ENCODE results near the gene TANC1. TPM values are rescaled to one million over a fixed set of nuclear protein-coding genes. Genes with fewer than 3 reads are reported as not detected.

TANC1 gene
- total RNA-seq, 1 donor from 2014 or later, result 36.9 TPM

DNA sequence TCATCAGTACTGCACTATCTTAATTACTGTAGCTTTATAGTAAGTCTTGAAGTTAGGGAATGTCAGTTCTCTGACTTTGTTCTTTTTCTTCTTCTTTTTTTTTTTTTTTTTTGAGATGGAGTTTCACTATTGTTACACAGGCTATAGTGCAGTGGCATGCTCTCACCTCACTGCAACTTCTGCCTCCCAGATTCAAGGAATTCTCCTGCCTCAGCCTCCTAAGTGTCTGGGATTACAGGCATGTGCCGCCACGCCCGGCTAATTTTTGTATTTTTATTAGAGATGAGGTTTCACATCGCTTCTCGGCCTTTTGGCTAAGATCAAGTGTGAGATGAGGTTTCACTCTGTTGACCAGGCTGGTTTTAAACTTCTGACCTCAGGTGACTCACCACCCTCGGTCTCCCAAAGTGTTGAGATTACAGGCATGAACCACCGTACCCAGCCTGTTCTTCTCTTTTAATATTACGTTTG is 41.9 kb upstream of the TANC1 start:
- no peak overlapping the region for H3K27ac Mint-ChIP-seq (ENCODE audit: unreplicated experiment)
- no peaks in the 10 kb centered on the region for H3K36me3 Mint-ChIP-seq (ENCODE audit: unreplicated experiment)
- peaks cover 34% of the 10 kb centered on the region for H3K4me1 Mint-ChIP-seq (ENCODE audit: unreplicated experiment)
- H3K9me3 Mint-ChIP-seq (ENCODE audit: unreplicated experiment), result peaks cover 7% of the 10 kb centered on the region
- no peaks in the 10 kb centered on the region for H3K27me3 Mint-ChIP-seq (ENCODE audit: unreplicated experiment)
- TF ChIP-seq, protein P1, sequence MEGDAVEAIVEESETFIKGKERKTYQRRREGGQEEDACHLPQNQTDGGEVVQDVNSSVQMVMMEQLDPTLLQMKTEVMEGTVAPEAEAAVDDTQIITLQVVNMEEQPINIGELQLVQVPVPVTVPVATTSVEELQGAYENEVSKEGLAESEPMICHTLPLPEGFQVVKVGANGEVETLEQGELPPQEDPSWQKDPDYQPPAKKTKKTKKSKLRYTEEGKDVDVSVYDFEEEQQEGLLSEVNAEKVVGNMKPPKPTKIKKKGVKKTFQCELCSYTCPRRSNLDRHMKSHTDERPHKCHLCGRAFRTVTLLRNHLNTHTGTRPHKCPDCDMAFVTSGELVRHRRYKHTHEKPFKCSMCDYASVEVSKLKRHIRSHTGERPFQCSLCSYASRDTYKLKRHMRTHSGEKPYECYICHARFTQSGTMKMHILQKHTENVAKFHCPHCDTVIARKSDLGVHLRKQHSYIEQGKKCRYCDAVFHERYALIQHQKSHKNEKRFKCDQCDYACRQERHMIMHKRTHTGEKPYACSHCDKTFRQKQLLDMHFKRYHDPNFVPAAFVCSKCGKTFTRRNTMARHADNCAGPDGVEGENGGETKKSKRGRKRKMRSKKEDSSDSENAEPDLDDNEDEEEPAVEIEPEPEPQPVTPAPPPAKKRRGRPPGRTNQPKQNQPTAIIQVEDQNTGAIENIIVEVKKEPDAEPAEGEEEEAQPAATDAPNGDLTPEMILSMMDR (IDR thresholded peaks at IDR 0.05), result no peak
- DNase-seq (ENCODE audit: extremely low spot score, unreplicated experiment), result no peak
- H3K4me3 Mint-ChIP-seq (ENCODE audit: unreplicated experiment), result no peak overlapping the region

DNA sequence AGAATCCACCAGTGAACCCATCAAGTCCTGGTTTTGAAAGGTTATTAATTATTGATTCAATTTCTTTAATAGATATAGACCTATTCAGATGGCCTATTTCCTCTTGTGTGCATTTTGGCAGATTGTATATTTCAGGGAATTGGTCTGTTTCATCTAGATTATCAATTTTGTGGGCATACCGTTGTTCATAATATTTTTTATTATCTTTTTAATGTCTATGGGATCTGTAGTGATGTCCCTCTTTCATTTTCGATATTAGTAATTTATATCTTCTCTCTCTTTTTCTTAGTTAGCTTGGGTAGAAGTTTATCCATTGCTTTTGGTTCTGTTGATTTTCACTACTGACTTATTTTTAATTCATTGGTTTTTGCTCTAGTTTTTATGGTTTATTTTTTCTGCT is 39.9 kb upstream of the TANC1 start:
- Mint-ChIP-seq H3K4me3 (ENCODE audit: unreplicated experiment) (no peak overlapping the region), H3K27me3 (ENCODE audit: unreplicated experiment) (no peaks in the 10 kb centered on the region), H3K4me1 (ENCODE audit: unreplicated experiment) (peaks cover 37% of the 10 kb centered on the region), H3K9me3 (ENCODE audit: unreplicated experiment) (peaks cover 7% of the 10 kb centered on the region), H3K27ac (ENCODE audit: unreplicated experiment) (no peak overlapping the region), H3K36me3 (ENCODE audit: unreplicated experiment) (no peaks in the 10 kb centered on the region)
- no peak for DNase-seq (ENCODE audit: extremely low spot score, unreplicated experiment)
- TF ChIP-seq, protein P1 (IDR thresholded peaks at IDR 0.05), result no peak

DNA sequence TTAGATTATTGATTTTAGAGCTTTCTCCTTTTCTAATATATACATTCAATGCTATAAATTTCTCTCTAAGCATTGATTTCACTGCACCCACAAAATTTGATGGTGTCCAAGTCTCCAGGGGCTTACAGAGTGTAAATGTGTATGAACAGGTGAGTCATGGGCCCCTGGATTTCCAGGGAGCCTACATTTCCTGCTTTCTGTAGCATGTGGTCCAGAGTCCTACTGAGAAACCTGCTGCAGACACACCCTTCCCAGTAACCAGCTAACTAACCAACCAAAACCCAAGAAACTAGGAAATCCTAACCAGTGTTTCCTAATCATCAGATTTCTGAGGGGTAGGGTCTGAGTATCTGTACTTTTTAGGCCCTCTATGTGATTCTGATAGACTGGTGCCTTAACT is 39.5 kb upstream of the TANC1 start:
- no peak overlapping the region for H3K27ac Mint-ChIP-seq (ENCODE audit: unreplicated experiment)
- DNase-seq (ENCODE audit: extremely low spot score, unreplicated experiment), result no peak
- H3K27me3 Mint-ChIP-seq (ENCODE audit: unreplicated experiment), result no peaks in the 10 kb centered on the region
- no peaks in the 10 kb centered on the region for H3K36me3 Mint-ChIP-seq (ENCODE audit: unreplicated experiment)
- TF ChIP-seq, protein P1 (IDR thresholded peaks at IDR 0.05), result no peak
- no peak overlapping the region for H3K4me3 Mint-ChIP-seq (ENCODE audit: unreplicated experiment)
- peaks cover 7% of the 10 kb centered on the region for H3K9me3 Mint-ChIP-seq (ENCODE audit: unreplicated experiment)
- H3K4me1 Mint-ChIP-seq (ENCODE audit: unreplicated experiment), result peaks cover 39% of the 10 kb centered on the region

DNA sequence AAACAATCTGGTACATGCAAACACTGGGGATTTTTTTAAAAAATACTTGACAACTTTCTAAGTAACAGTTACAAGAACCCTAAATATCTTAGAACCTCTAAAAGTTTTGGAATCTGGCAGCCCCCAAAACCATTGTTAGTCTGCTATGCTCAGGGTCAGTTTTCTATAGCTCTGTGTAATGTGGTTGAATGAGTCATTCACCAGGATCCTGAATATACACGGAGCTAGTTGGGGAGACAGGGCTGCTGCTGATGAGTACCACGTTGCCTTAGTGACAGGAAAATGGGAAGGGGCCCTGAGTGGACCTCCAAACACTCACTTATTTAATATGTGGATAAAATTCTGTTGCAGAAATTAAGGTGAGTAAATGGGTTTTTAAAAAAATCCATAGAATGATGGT is 36.9 kb upstream of the TANC1 start:
- H3K36me3 Mint-ChIP-seq (ENCODE audit: unreplicated experiment), result no peaks in the 10 kb centered on the region
- H3K27ac Mint-ChIP-seq (ENCODE audit: unreplicated experiment), result peak overlapping the region; percentile 87
- H3K27me3 Mint-ChIP-seq (ENCODE audit: unreplicated experiment), result no peaks in the 10 kb centered on the region
- H3K9me3 Mint-ChIP-seq (ENCODE audit: unreplicated experiment), result peaks cover 4% of the 10 kb centered on the region
- TF ChIP-seq, protein P1 (IDR thresholded peaks at IDR 0.05), result no peak
- DNase-seq (ENCODE audit: extremely low spot score, unreplicated experiment), result no peak
- peak overlapping the region; percentile 33 for H3K4me3 Mint-ChIP-seq (ENCODE audit: unreplicated experiment)
- peaks cover 55% of the 10 kb centered on the region for H3K4me1 Mint-ChIP-seq (ENCODE audit: unreplicated experiment)

DNA sequence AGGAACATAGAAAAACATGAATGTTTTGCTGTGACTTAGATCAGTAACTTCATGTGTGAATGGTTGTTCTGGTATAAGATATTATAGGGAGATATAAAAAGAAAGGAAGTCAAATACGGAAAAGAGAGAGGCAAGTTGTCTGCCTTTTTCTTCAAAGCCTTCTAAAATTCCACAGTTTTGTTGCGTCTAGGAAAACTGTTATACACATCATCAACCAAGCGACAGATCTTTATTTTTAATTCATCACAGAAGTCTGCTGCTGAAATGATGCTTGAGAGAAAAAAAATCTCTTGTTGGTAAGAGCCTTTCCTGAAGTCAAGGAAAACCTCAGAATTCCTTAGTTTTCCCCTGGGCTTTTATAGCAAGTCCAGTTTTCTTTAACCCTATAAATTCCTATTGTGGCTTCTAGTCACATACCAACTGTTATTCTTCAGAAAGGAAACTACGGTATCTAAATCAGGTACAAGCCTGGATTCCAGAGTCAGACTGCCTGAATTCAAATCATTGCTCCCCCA is 36.3 kb upstream of the TANC1 start:
- Mint-ChIP-seq H3K36me3 (ENCODE audit: unreplicated experiment) (no peaks in the 10 kb centered on the region), H3K4me1 (ENCODE audit: unreplicated experiment) (peaks cover 58% of the 10 kb centered on the region), H3K9me3 (ENCODE audit: unreplicated experiment) (peaks cover 4% of the 10 kb centered on the region), H3K4me3 (ENCODE audit: unreplicated experiment) (peak overlapping the region; percentile 33), H3K27me3 (ENCODE audit: unreplicated experiment) (no peaks in the 10 kb centered on the region), H3K27ac (ENCODE audit: unreplicated experiment) (peak overlapping the region; percentile 87)
- DNase-seq (ENCODE audit: extremely low spot score, unreplicated experiment), result no peak
- TF ChIP-seq, protein P1 (IDR thresholded peaks at IDR 0.05), result no peak
